CD4-positive, alpha-beta T cell treated with Interleukin-1 beta for 1 hour (primary cell): Measurements from ENCODE around the gene PPP1R2C.
A peak's percentile ranks its signal among the peaks of the same experiment; 100 is the strongest.

ENCODE experiments used
- DNase-seq, 2 donors: peaks; one replicate each; pipeline ENCODE4 v3.0.0-alpha.2; 2020 to 2022

Gene PPP1R2C

GRCh38 chrX:42746606-42747005 lies 31.4 kb downstream of the PPP1R2C start:
- no peak for DNase-seq

GRCh38 chrX:42740456-42740855 lies 37.5 kb downstream of the PPP1R2C start:
- DNase-seq: no peak

DNA sequence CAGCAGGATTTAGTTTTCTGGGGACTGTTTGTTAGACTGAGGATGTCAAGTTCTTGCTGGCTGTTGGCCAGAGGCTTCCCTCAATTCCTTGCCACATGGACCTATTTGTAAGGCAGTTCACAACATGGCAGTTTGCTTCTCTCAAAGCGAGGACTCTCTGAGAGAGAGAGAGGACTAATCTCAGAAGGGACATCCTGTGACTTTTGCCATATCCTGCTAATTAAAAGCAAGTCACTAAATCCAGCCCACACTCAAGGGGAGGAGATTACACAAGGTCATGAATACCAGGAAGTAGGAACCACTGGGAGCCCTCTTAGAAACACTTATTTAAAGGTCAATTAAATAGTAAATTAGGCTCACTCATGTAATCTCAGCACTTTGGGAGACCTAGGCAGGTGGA lies 38.2 kb downstream of the PPP1R2C start:
- peak in 1 of 2 donors; percentile 6 for DNase-seq

- peak; percentile 1 to 54 for DNase-seq
These were observed 38.7 kb downstream of the PPP1R2C start for GRCh38 chrX:42739258-42739657.

DNA sequence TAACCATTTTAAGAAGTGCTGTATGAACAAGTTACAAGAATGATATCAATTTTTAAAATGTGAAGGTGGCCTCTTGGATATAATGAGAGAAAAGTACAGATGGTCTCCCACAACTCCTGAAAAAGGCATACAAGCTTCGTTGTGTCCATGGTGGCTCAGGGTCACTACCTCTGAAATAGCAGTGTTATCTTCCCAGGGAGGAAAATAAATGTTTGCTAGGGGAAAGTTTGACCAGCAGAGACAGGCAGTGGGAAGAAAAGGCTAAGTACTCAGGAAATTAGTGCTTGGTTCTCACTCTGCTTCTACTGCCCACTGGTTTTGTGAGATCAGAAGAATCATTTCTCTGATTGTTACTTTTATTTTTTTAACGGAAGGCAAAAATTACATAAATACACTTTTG lies 39.4 kb downstream of the PPP1R2C start:
- DNase-seq: no peak

DNA sequence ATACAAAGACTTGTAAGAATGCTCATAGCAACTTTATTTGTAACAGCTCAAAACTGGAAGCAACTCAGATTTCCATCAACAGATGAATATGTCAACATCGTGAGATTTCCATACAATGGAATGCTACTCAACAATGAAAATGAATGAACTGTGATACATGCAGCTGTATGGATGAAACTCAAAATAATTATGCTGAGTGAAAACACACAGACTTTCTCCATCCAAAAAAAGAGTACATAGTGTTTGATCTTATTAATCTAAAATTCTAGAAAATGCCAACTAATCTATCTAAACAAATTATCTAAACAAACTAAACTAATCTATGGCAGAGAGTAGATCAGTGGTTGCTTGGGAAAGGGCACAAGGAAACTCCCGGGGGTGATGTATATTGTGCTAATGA lies 42.7 kb downstream of the PPP1R2C start:
- DNase-seq: no peak

GRCh38 chrX:42732506-42732905 lies 45.5 kb downstream of the PPP1R2C start:
- DNase-seq: no peak
